ENCODE measurements around the gene MRTFA.
"Not testable (repeated sequence)": the region's sequence is repeated elsewhere in the genome, so short reads cannot be mapped to it uniquely, and the experiment has no call there.

The MRTFA gene

GRCh38 chr22:40628354-40629042, 8.0 kb downstream of the MRTFA start:
- H3K27ac ChIP-seq: no peak overlapping the region
- DNase-seq: no peak
- no peak overlapping the region for H3K4me3 ChIP-seq (ENCODE audit: low read depth, low read length)
- TF ChIP-seq, protein P1, sequence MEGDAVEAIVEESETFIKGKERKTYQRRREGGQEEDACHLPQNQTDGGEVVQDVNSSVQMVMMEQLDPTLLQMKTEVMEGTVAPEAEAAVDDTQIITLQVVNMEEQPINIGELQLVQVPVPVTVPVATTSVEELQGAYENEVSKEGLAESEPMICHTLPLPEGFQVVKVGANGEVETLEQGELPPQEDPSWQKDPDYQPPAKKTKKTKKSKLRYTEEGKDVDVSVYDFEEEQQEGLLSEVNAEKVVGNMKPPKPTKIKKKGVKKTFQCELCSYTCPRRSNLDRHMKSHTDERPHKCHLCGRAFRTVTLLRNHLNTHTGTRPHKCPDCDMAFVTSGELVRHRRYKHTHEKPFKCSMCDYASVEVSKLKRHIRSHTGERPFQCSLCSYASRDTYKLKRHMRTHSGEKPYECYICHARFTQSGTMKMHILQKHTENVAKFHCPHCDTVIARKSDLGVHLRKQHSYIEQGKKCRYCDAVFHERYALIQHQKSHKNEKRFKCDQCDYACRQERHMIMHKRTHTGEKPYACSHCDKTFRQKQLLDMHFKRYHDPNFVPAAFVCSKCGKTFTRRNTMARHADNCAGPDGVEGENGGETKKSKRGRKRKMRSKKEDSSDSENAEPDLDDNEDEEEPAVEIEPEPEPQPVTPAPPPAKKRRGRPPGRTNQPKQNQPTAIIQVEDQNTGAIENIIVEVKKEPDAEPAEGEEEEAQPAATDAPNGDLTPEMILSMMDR (IDR thresholded peaks at IDR 0.05; ENCODE audit: low read depth, low read length, missing control alignments): no peak
- no peaks in the 10 kb centered on the region for H3K36me3 ChIP-seq (replicated peaks)
- in situ Hi-C loops (cut with HindIII; ENCODE audit: low pct_ligation_motif_present, low sequenced_read_pairs): loop anchor here (25.0 kb wide), 1 partner anchor 91 kb away; no protein-coding TSS in a partner anchor
- H3K27me3 ChIP-seq (replicated peaks): no peaks in the 10 kb centered on the region

GRCh38 chr22:40627612-40628011, 8.9 kb downstream of the MRTFA start:
- Histone ChIP-seq H3K36me3 (replicated peaks) (no peaks in the 10 kb centered on the region), H3K27me3 (replicated peaks) (no peaks in the 10 kb centered on the region), H3K27ac (no peak overlapping the region), H3K4me3 (ENCODE audit: low read depth, low read length) (no peak overlapping the region)
- in situ Hi-C loops (cut with HindIII; ENCODE audit: low pct_ligation_motif_present, low sequenced_read_pairs): loop anchor here (25.0 kb wide), 1 partner anchor 90 kb away; no protein-coding TSS in a partner anchor
- DNase-seq: no peak
- TF ChIP-seq, protein P1 (IDR thresholded peaks at IDR 0.05; ENCODE audit: low read depth, low read length, missing control alignments): no peak

DNA sequence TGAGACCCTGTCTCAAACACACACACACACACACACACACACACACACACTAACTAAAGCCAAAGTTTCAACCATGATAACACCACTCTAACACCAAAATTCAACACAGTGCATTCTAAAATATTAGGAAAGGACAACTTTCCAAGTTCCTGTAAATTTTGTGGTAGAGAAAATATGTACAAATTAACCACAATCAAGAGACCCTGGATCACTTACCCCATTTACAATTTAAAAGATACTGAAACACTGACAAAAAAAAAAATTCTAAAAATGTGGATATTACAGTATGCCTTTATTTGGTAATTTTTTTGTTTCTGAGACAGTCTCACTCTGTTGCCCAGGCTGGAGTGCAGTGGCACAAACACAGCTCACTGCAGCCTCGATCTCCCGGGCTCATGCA, 9.7 kb downstream of the MRTFA start:
- Histone ChIP-seq H3K27me3 (replicated peaks) (no peaks in the 10 kb centered on the region), H3K4me3 (ENCODE audit: low read depth, low read length) (no peak overlapping the region), H3K36me3 (replicated peaks) (no peaks in the 10 kb centered on the region), H3K27ac (no peak overlapping the region)
- TF ChIP-seq, protein P1 (IDR thresholded peaks at IDR 0.05; ENCODE audit: low read depth, low read length, missing control alignments): no peak
- DNase-seq: no peak
- in situ Hi-C loops (cut with HindIII; ENCODE audit: low pct_ligation_motif_present, low sequenced_read_pairs): loop anchor here (25.0 kb wide), 1 partner anchor 90 kb away; no protein-coding TSS in a partner anchor

GRCh38 chr22:40625794-40626193, 10.7 kb downstream of the MRTFA start:
- in situ Hi-C loops (cut with HindIII; ENCODE audit: low pct_ligation_motif_present, low sequenced_read_pairs): loop anchor here (25.0 kb wide), 1 partner anchor 88 kb away; no protein-coding TSS in a partner anchor
- not testable (repeated sequence) for H3K27me3 ChIP-seq (replicated peaks); DNase-seq; H3K27ac ChIP-seq; H3K36me3 ChIP-seq (replicated peaks); H3K4me3 ChIP-seq (ENCODE audit: low read depth, low read length)

DNA sequence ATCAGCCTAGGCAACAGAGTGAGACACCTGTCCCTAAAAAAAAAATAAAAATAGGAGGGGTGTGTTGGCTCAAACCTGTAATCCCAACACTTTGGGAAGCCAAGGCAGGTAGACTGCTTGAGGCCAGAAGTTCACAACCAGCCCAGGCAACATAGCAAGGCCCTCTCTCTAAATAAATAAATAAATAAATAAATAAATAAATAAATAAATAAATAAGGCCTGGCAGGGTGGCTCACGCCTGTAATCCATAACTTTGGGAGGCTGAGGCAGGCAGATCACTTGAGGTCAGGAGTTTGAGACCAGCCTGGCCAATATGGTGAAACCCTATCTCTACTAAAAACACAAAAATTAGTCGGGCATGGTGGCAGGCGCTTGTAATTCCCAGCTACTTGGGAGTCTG, 11.2 kb downstream of the MRTFA start:
- in situ Hi-C loops (cut with HindIII; ENCODE audit: low pct_ligation_motif_present, low sequenced_read_pairs): loop anchor here (25.0 kb wide), 1 partner anchor 88 kb away; no protein-coding TSS in a partner anchor
- H3K27ac ChIP-seq; DNase-seq; H3K36me3 ChIP-seq (replicated peaks); H3K4me3 ChIP-seq (ENCODE audit: low read depth, low read length); H3K27me3 ChIP-seq (replicated peaks): not testable (repeated sequence)

GRCh38 chr22:40624770-40625169, 11.7 kb downstream of the MRTFA start:
- TF ChIP-seq, protein P1 (IDR thresholded peaks at IDR 0.05; ENCODE audit: low read depth, low read length, missing control alignments): no peak
- Histone ChIP-seq H3K36me3 (replicated peaks) (no peaks in the 10 kb centered on the region), H3K4me3 (ENCODE audit: low read depth, low read length) (no peak overlapping the region), H3K27ac (no peak overlapping the region), H3K27me3 (replicated peaks) (no peaks in the 10 kb centered on the region)
- no peak for DNase-seq
- in situ Hi-C loops (cut with HindIII; ENCODE audit: low pct_ligation_motif_present, low sequenced_read_pairs): loop anchor here (25.0 kb wide), 1 partner anchor 87 kb away; no protein-coding TSS in a partner anchor

All from brain microvascular endothelial cell (primary cell).